RWPE2 (cell line): ENCODE data around the gene LEP.

Source experiments
- ATAC-seq: fragments of 200-7000 bp; cut with Tn5 transposase; 3 replicates; pipeline ENCODE4 v1.9.1; 2021; ENCODE audit warnings: low read depth
- DNase-seq: peaks from one replicate; pipeline ENCODE4 v3.0.0-alpha.2; 2020; ENCODE audit warnings: low spot score
- H3K27ac ChIP-seq: fragments of 450-650 bp; 2 replicates; pipeline ENCODE4 v1.5.1; 2017; ENCODE audit warnings: mild to moderate bottlenecking; ENCODE audit not compliant: poor library complexity, severe bottlenecking
- H3K27me3 ChIP-seq: fragments of 250-450 bp; sonication (Bioruptor Pico); 2 replicates; pipeline ENCODE4 v1.5.1; 2021; ENCODE audit warnings: mild to moderate bottlenecking, moderate library complexity; ENCODE audit not compliant: insufficient read depth, poor library complexity, severe bottlenecking
- H3K36me3 ChIP-seq: fragments of 250-450 bp; sonication (Bioruptor Pico); 2 replicates; pipeline ENCODE4 v1.5.1; 2020; ENCODE audit warnings: low read depth, mild to moderate bottlenecking, moderate library complexity
- H3K4me1 ChIP-seq: fragments of 250-450 bp; sonication (Bioruptor Pico); 2 replicates; pipeline ENCODE4 v1.5.1; 2021; ENCODE audit warnings: mild to moderate bottlenecking, moderate library complexity; ENCODE audit not compliant: insufficient read depth, poor library complexity, severe bottlenecking
- H3K4me3 ChIP-seq: fragments of 250-450 bp; sonication (Bioruptor Pico); 2 replicates; pipeline ENCODE4 v1.5.1; 2021; ENCODE audit warnings: mild to moderate bottlenecking, moderate library complexity; ENCODE audit not compliant: severe bottlenecking
- H3K9me3 ChIP-seq: fragments of 250-450 bp; sonication (Bioruptor Pico); 2 replicates; pipeline ENCODE4 v1.5.1; 2021; ENCODE audit warnings: mild to moderate bottlenecking, moderate library complexity; ENCODE audit not compliant: severe bottlenecking
- TF ChIP-seq, protein P1 (sequence below): fragments of 450-650 bp; IDR thresholded peaks from one replicate; pipeline ENCODE4 v1.5.1; 2017; ENCODE audit warnings: mild to moderate bottlenecking, moderate library complexity; ENCODE audit not compliant: poor library complexity, severe bottlenecking

LEP gene

DNA sequence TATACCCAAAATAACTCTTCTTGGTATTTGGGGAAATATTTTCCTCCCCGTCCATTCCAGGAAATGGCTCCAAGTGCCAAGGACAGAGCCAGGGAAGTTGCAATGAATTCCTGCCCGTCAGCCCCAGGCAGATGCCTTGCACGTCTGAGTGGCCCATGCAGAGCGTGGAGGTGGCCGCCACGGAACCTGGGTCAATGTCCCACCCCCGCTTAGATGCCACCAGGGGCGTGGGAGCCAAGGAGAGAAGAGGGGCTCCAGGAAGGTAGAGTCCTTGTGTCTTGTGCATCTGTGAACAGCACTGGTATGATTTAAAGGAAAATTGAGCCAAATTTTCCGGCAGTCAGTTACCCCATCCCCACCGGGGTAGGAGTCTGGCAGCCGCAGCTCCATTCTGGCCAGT is 1.6 kb downstream of the LEP start:
- no peak overlapping the region for H3K27ac ChIP-seq
- no peak for DNase-seq
- no peak for ATAC-seq
- peaks cover 3% of the 10 kb centered on the region for H3K4me1 ChIP-seq
- no peaks in the 10 kb centered on the region for H3K36me3 ChIP-seq
- TF ChIP-seq, protein P1, sequence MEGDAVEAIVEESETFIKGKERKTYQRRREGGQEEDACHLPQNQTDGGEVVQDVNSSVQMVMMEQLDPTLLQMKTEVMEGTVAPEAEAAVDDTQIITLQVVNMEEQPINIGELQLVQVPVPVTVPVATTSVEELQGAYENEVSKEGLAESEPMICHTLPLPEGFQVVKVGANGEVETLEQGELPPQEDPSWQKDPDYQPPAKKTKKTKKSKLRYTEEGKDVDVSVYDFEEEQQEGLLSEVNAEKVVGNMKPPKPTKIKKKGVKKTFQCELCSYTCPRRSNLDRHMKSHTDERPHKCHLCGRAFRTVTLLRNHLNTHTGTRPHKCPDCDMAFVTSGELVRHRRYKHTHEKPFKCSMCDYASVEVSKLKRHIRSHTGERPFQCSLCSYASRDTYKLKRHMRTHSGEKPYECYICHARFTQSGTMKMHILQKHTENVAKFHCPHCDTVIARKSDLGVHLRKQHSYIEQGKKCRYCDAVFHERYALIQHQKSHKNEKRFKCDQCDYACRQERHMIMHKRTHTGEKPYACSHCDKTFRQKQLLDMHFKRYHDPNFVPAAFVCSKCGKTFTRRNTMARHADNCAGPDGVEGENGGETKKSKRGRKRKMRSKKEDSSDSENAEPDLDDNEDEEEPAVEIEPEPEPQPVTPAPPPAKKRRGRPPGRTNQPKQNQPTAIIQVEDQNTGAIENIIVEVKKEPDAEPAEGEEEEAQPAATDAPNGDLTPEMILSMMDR: no peak
- peaks cover 3% of the 10 kb centered on the region for H3K9me3 ChIP-seq
- no peaks in the 10 kb centered on the region for H3K27me3 ChIP-seq
- H3K4me3 ChIP-seq: no peak overlapping the region

DNA sequence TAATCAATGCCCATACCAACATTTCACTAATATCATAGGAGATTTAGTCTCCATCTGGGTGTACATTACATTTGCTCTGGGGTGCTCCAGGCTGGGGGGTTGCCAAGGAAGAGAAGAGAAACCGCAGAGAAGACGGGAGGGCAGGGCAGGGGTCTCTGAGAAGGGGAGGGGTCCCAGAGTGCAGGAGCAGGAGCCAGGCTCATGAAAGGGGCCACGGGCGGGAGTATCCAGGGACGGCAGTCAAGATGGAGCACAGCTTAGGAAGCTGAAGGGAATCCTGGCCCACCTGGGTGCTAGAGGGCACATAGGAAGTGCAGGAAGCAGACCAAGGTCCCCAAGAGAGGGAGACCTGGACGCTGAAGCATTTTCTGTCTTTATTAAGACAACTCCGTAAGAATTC is 2.2 kb downstream of the LEP start:
- DNase-seq (no peak), ATAC-seq (no peak)
- Histone ChIP-seq H3K4me3 (no peak overlapping the region), H3K9me3 (peaks cover 3% of the 10 kb centered on the region), H3K36me3 (no peaks in the 10 kb centered on the region), H3K27ac (no peak overlapping the region), H3K27me3 (no peaks in the 10 kb centered on the region), H3K4me1 (no peaks in the 10 kb centered on the region)
- TF ChIP-seq, protein P1: no peak

DNA sequence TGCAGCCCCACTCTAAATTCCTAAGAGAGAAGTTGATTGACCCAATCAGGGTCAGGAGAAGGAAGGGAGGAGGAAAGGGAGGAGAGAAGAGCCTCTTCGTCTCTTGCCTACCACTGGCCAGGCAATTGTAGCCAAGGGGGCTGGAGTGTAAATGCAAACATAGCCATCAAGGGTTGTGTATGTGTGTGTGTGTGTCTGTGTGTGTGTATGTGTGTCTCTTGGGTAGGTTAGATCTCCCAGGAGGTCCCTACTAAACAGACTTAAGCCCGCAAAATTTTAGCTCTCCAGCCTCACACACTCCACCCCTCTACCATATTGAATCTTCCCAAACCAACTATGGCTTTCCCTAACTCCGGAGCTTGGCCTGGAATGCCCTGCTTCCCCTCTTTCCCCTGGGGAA is 3.8 kb downstream of the LEP start:
- Histone ChIP-seq H3K4me1 (no peaks in the 10 kb centered on the region), H3K4me3 (no peak overlapping the region), H3K27me3 (no peaks in the 10 kb centered on the region), H3K9me3 (peaks cover 3% of the 10 kb centered on the region), H3K36me3 (no peaks in the 10 kb centered on the region), H3K27ac (no peak overlapping the region)
- TF ChIP-seq, protein P1: no peak
- no peak for ATAC-seq
- DNase-seq: no peak

DNA sequence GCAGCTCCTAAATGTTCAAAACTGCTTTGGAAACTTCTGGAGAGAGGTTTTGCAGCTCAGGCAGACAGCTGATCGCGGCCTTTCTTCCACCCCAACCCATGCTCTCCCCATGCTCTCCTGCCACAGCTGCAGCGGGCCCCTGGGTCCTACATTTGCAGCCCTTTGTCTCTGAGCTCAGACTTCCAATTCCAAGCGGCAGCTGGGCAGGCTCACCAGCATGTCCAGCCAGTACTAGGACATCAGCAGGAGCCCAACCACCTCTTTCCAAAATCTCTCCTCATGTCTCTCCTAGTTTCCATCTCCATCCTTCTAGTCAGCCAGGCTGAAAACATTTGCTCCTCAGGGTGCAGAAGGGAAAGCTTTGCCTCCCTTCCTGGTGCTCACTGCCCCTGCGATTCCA is 6.0 kb downstream of the LEP start:
- TF ChIP-seq, protein P1: no peak
- Histone ChIP-seq H3K4me3 (no peak overlapping the region), H3K4me1 (no peaks in the 10 kb centered on the region), H3K36me3 (no peaks in the 10 kb centered on the region), H3K27ac (no peak overlapping the region), H3K9me3 (no peaks in the 10 kb centered on the region), H3K27me3 (no peaks in the 10 kb centered on the region)
- ATAC-seq (no peak), DNase-seq (no peak)

DNA sequence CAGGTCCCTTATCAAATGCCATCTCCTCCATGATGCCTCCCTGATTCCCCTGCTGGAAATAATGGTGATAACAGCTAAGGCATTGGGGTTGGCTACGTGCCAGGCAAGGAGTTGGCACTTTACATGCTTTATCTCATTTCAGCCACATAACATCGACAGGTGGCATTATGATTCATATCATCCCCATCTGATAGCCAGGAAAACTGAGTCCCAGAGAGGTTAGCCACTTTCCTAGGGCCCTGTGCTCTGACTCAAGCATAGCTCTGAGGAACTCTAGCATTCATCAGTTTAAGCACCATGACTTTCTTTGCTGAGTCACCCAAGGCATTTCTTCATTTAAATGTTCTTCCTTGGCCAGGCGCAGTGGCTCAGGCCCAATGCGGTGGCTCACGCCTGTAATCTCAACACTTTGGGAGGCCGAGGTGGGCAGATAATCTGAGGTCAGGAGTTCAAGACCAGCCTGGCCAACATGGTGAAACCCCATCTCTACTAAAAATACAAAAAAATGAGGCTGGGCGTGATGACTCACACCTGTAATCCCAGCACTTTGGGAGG is 6.6 kb downstream of the LEP start:
- H3K4me3 ChIP-seq: no peak overlapping the region
- DNase-seq (no peak), ATAC-seq (no peak)
- TF ChIP-seq, protein P1: no peak
- H3K36me3 ChIP-seq: no peaks in the 10 kb centered on the region
- H3K4me1 ChIP-seq: no peaks in the 10 kb centered on the region
- no peak overlapping the region for H3K27ac ChIP-seq
- no peaks in the 10 kb centered on the region for H3K27me3 ChIP-seq
- no peaks in the 10 kb centered on the region for H3K9me3 ChIP-seq
